ENCODE measurements around the gene AQP5. TPM values are rescaled to one million over a fixed set of nuclear protein-coding genes. Genes with fewer than 3 reads are reported as not detected.

The AQP5 gene
- total and polyA plus RNA-seq, 2 donors (not counting 3 experiments of a cell fraction or from before 2014, with no cell fraction given), result 0.95 to 2.3 TPM

GRCh38 chr12:49941556-49942511, 19.8 kb upstream of the AQP5 start:
- H3K9me1 ChIP-seq (replicated peaks; ENCODE audit: control insufficient read depth, extremely low read depth, insufficient read depth, low read length), result no peaks in the 10 kb centered on the region
- no peak overlapping the region for H3K4me2 ChIP-seq (ENCODE audit: insufficient read depth, low read length)
- no peak overlapping the region for H3K9ac ChIP-seq (replicated peaks; ENCODE audit: extremely low read depth, insufficient read depth, low read length)
- peaks cover 11% of the 10 kb centered on the region for H3K4me1 ChIP-seq (ENCODE audit: control insufficient read depth, extremely low read depth, insufficient read depth, low read length)
- no peak for FAIRE-seq
- TF ChIP-seq EZH2 (IDR thresholded peaks at IDR 0.05; ENCODE audit: borderline replicate concordance, low read depth, low read length, severe bottlenecking), result no peak
- TF ChIP-seq JUN (IDR thresholded peaks at IDR 0.05; ENCODE audit: borderline replicate concordance, insufficient read depth, insufficient read length, low read depth), result no peak
- no peak for TF ChIP-seq POLR2AphosphoS5 (IDR thresholded peaks at IDR 0.05; ENCODE audit: insufficient read depth, low read depth, low read length)
- no peak for TF ChIP-seq GATA2 (IDR thresholded peaks at IDR 0.05; ENCODE audit: insufficient read depth, insufficient read length, low read depth, low read length)
- no peak for TF ChIP-seq FOS (IDR thresholded peaks at IDR 0.05; ENCODE audit: borderline replicate concordance, insufficient read depth, low read length)
- TF ChIP-seq MAX (IDR thresholded peaks at IDR 0.05; ENCODE audit: insufficient read depth, insufficient read length), result no peak
- TF ChIP-seq POLR2A (IDR thresholded peaks at IDR 0.05; ENCODE audit: low read depth, low read length), result no peak
- TF ChIP-seq MYC (IDR thresholded peaks at IDR 0.05; ENCODE audit: low read depth, low read length), result no peak
- TF ChIP-seq CTCF (IDR thresholded peaks at IDR 0.05; ENCODE audit: extremely low read depth in 1 of 2, insufficient read depth in 1 of 2, low read depth in 1 of 2, low read length in 2 of 2), result no peak
- no peaks in the 10 kb centered on the region for H3K79me2 ChIP-seq (ENCODE audit: control insufficient read depth, insufficient read depth, low read length)
- H3K9me3 ChIP-seq (replicated peaks; ENCODE audit: control insufficient read depth, insufficient read depth, low read length), result no peaks in the 10 kb centered on the region
- no peaks in the 10 kb centered on the region for H3K27me3 ChIP-seq (ENCODE audit: control insufficient read depth in 2 of 2, insufficient read depth in 2 of 2, low read length in 2 of 2)
- H2AFZ ChIP-seq (ENCODE audit: low read depth, low read length), result no peak overlapping the region
- no peak overlapping the region for H3K27ac ChIP-seq (ENCODE audit: insufficient read depth, low read depth, low read length)
- no peaks in the 10 kb centered on the region for H4K20me1 ChIP-seq (replicated peaks; ENCODE audit: control insufficient read depth, extremely low read depth, insufficient read depth, low read length)
- intact Hi-C loops (cut with micrococcal nuclease), result no loop called here
- ChIA-PET POLR2A (no interaction called here), CTCF (interaction anchor here (0.9 to 3.5 kb wide), 6 partner anchors 9 to 73 kb away, joined by 3 to 14 read pairs (median 6); no protein-coding TSS in a partner anchor)
- H3K36me3 ChIP-seq (ENCODE audit: control insufficient read depth in 2 of 2, extremely low read depth in 1 of 2, insufficient read depth in 2 of 2, low read length in 2 of 2), result no peaks in the 10 kb centered on the region
- no TSS peak for BruUV-seq (replicated peaks)
- H3K4me3 ChIP-seq (replicated peaks in 1 of 3; ENCODE audit: insufficient read depth in 1 of 3, low read depth in 1 of 3, low read length in 3 of 3), result no peak overlapping the region
- no peak for DNase-seq (ENCODE audit: low read depth, low spot score)
- dilution Hi-C loops (cut with MboI; ENCODE audit: extremely low pct_ligation_motif_present, low sequenced_read_pairs), result no loop called here

Measured in endothelial cell of umbilical vein (primary cell).